GM12878 (cell line): ENCODE measurements around the gene PRKG1. TPM values are rescaled to one million over a fixed set of nuclear protein-coding genes. Genes with fewer than 3 reads are reported as not detected.

Source experiments
- ATAC-seq: fragments of 200-7000 bp; cut with Tn5 transposase; 3 replicates; pipeline ENCODE4 v1.9.1; 2020; ENCODE audit warnings: mild to moderate bottlenecking, moderate library complexity
- BruUV-seq: library from RNA; stranded (reverse); fragments of 400-500 nt; replicated peaks from 2 replicates; lab custom pipeline; 2021; lab: Mats Ljungman, UMichigan
- CTCF ChIA-PET: fragments of 300-600 bp; sonication (Branson Sonifier 250); formaldehyde crosslinking; extraction: SDS; loops from one replicate; lab custom pipeline; 2021; ENCODE audit warnings: inconsistent platforms; lab: Yijun Ruan, JAX
- POLR2A ChIA-PET: fragments of 350-600 bp; formaldehyde crosslinking; extraction: SDS; loops from one replicate; lab custom pipeline; 2021; ENCODE audit warnings: inconsistent platforms; lab: Charles Lee
- RAD21 ChIA-PET: fragments of 300-600 bp; sonication (Branson Sonifier 250); formaldehyde crosslinking; loops from one replicate; lab custom pipeline; 2023; ENCODE audit warnings: antibody characterized with exemption; ENCODE audit not compliant: unreplicated experiment; lab: Charles Lee
- SMC1A ChIA-PET: fragments of 300-600 bp; sonication (Branson Sonifier 250); formaldehyde crosslinking; loops from one replicate; lab custom pipeline; 2023; ENCODE audit not compliant: unreplicated experiment, uncharacterized antibody; lab: Charles Lee
- DNase-seq: peaks from one replicate; pipeline ENCODE4 v3.0.0-alpha.2; 2011; ENCODE audit warnings: low read depth, low spot score
- FAIRE-seq: peaks from 3 replicates; lab custom pipeline; 2011; peaks lifted over from hg19 to GRCh38; lab: Jason Lieb, UNC
- H2AFZ ChIP-seq: 2 replicates; pipeline ENCODE4 v1.6.0; 2011; ENCODE audit warnings: low read depth, low read length, control low read depth; ENCODE audit not compliant: control insufficient read depth
- H3K27ac ChIP-seq: 2 replicates; pipeline ENCODE4 v1.5.1; 2011; ENCODE audit warnings: control low read depth; ENCODE audit not compliant: control insufficient read depth, insufficient read depth
- H3K27me3 ChIP-seq, 2 experiments: replicated peaks in 1 of 2; 2 replicates each; pipeline versions ENCODE4 v1.6.0 to v1.6.1; 2011; ENCODE audit warnings: low read length in 1 of 2; ENCODE audit not compliant: control insufficient read depth in 2 of 2, insufficient read depth in 2 of 2
- H3K36me3 ChIP-seq, 2 experiments: 2 replicates each; pipeline ENCODE4 v1.5.1; 2011; ENCODE audit warnings: low read length in 1 of 2; ENCODE audit not compliant: control insufficient read depth in 2 of 2, insufficient read depth in 2 of 2
- H3K4me1 ChIP-seq: 2 replicates; pipeline ENCODE4 v1.6.1; 2011; ENCODE audit warnings: mild to moderate bottlenecking, low read length, moderate library complexity, mixed read lengths; ENCODE audit not compliant: control insufficient read depth, insufficient read depth
- H3K4me2 ChIP-seq: 2 replicates; pipeline ENCODE4 v1.6.0; 2011; ENCODE audit warnings: control low read depth; ENCODE audit not compliant: control insufficient read depth, insufficient read depth
- H3K4me3 ChIP-seq: fragments of 200-600 bp; sonication (generic); 2 replicates; pipeline ENCODE4 v1.5.1; 2016
- H3K79me2 ChIP-seq: 2 replicates; pipeline ENCODE4 v1.6.0; 2011; ENCODE audit warnings: low read length; ENCODE audit not compliant: control insufficient read depth, insufficient read depth
- H3K9ac ChIP-seq: 2 replicates; pipeline ENCODE4 v1.8.0; 2011; ENCODE audit warnings: low read length, control low read depth, mixed read lengths; ENCODE audit not compliant: control insufficient read depth, insufficient read depth
- H3K9me3 ChIP-seq: replicated peaks from 3 replicates; pipeline ENCODE4 v1.5.1; 2011; ENCODE audit warnings: mild to moderate bottlenecking, low read length; ENCODE audit not compliant: control insufficient read depth, insufficient read depth
- H4K20me1 ChIP-seq: 2 replicates; pipeline ENCODE4 v1.6.0; 2011; ENCODE audit not compliant: control insufficient read depth, insufficient read depth
- ASH2L ChIP-seq: fragments of 300-600, 200-600 bp; sonication (generic); IDR thresholded peaks from 2 replicates; pipeline ENCODE4 v1.6.1; 2017; ENCODE audit warnings: low read depth, mild to moderate bottlenecking, borderline replicate concordance
- PBX3 ChIP-seq: IDR thresholded peaks from 2 replicates; pipeline ENCODE4 v1.6.1; 2011; ENCODE audit warnings: mild to moderate bottlenecking, low read depth, low read length, moderate library complexity; ENCODE audit not compliant: insufficient replicate concordance
- SMAD1 ChIP-seq: fragments of 450-650 bp; IDR thresholded peaks from 2 replicates; pipeline ENCODE4 v1.6.1; 2018; ENCODE audit warnings: mild to moderate bottlenecking, low read depth; ENCODE audit not compliant: partially characterized antibody
- WGBS: methylation state at CpG from one replicate; pipeline ENCODE4 v1.1.6; 2016; ENCODE audit warnings: low lambda C conversion rate; ENCODE audit not compliant: insufficient replicate concordance, insufficient coverage; ENCODE audit errors: missing lambda C conversion rate; 5-methylcytosine and 5-hydroxymethylcytosine counted together
- in situ Hi-C: fragments of 300-500 bp; cut with MboI; formaldehyde crosslinking; loops from 9 replicates; pipeline ENCODE4 v1.14.3; 2018; ENCODE audit warnings: mixed read lengths
- intact Hi-C: fragments of 100-400 bp; cut with micrococcal nuclease; formaldehyde crosslinking; loops from one replicate; pipeline ENCODE4 v1.14.2; 2022; ENCODE audit not compliant: unreplicated experiment
- polyA plus RNA-seq, 11 experiments: library from polyadenylated mRNA; depleted of rRNA in 4 of 11; unstranded in 6 of 11; stranded (reverse) in 5 of 11; fragments of >200 nt; fragmentation: Nextera tagmentation in 4 of 11; fragmentation: Illumina TruSeq in 1 of 11; extraction: Ambion mirVana in 4 of 11; extraction: Trizol in 1 of 11; gene quantifications; 1 replicate in 1 of 11; 2 replicates in 10 of 11; pipeline versions ENCODE4 v1.2.1 to v1.2.3, GENCODE V29; 2011 to 2016; ENCODE audit warnings: inconsistent platforms in 2 of 11, missing spikeins in 2 of 11, low read depth in 1 of 11
- total RNA-seq, 4 experiments: library from RNA; depleted of rRNA in 3 of 4; stranded (reverse); fragments of >200 nt in 3 of 4; fragmentation: Illumina TruSeq in 1 of 4; extraction: Trizol in 1 of 4; gene quantifications; 2 replicates each; pipeline versions ENCODE4 v1.2.1 to v1.2.3, GENCODE V29; 2013 to 2021

PRKG1 gene
- total and polyA plus RNA-seq, 10 of the 15 experiments (the other 5 are each of a cell fraction or from before 2014, with no cell fraction given) = 0.04 to 0.05 TPM; not detected in 8

- H3K36me3 ChIP-seq = no peaks in the 10 kb centered on the region; a peak in 1 of 4 replicates
- H3K27ac ChIP-seq = peak overlapping the region; percentile 97
- FAIRE-seq = no peak
- peak; percentile 67 for ATAC-seq
- in situ Hi-C loops (loop anchor here (10.0 kb wide), 1 partner anchor 1044 kb away; no protein-coding TSS in a partner anchor), intact Hi-C loops (no loop called here)
- H3K9ac ChIP-seq = peak overlapping the region; percentile 95
- H3K79me2 ChIP-seq = peaks cover 21% of the 10 kb centered on the region
- TF ChIP-seq ASH2L = 0 out of 2 replicates have a peak, but pooled peaks have one; percentile 11
- no peak for TF ChIP-seq PBX3
- peak; percentile 60 for TF ChIP-seq SMAD1
- BruUV-seq = TSS peak; percentile 75
- H3K4me1 ChIP-seq = peaks cover 6% of the 10 kb centered on the region; the same call in 1 of the 2 replicates
- H4K20me1 ChIP-seq = no peaks in the 10 kb centered on the region
- under 1% methylated on average over 14 of the region's 14 CpGs for WGBS
- SMC1A ChIA-PET = interaction anchor here (1.2 to 2.0 kb wide), 4 partner anchors 11 to 176 kb away, joined by 3 to 7 read pairs (median 4); no protein-coding TSS in a partner anchor
- H3K4me2 ChIP-seq = peak overlapping the region; percentile 69; the same call in 1 of the 2 replicates
- no peak for DNase-seq
- no peaks in the 10 kb centered on the region for H3K27me3 ChIP-seq
- peak overlapping the region; percentile 95 for H3K4me3 ChIP-seq
- peak overlapping the region; percentile 99 for H2AFZ ChIP-seq
- no peaks in the 10 kb centered on the region for H3K9me3 ChIP-seq
- CTCF ChIA-PET = no interaction called here
- POLR2A ChIA-PET = no interaction called here
- RAD21 ChIA-PET = no interaction called here
Measured at GRCh38 chr10:51699145-51699474, 624.8 kb downstream of the PRKG1 start.
